SHP77 treated with DMSO at 0.1 percent for 48 hours (cell line): ENCODE data around the gene EXTL1.

Experiments used
- DNase-seq: peaks from one replicate; lab custom pipeline; 2025; lab: John Stamatoyannopoulos, UW

EXTL1 gene

GRCh38 chr1:26041978-26042377, 20.4 kb downstream of the EXTL1 start:
- DNase-seq: no peak

GRCh38 chr1:26043765-26044164, 22.2 kb downstream of the EXTL1 start:
- DNase-seq: no peak

- DNase-seq: no peak
Observed at GRCh38 chr1:26044414-26044813, 22.8 kb downstream of the EXTL1 start.

- no peak for DNase-seq
Observed at GRCh38 chr1:26044971-26045721, 23.6 kb downstream of the EXTL1 start.

GRCh38 chr1:26045722-26046245, 24.2 kb downstream of the EXTL1 start, which contains the start of gene SLC30A2:
Gene SLC30A2, minus strand, starts transcription at chr1:26046118. Its CDS starts 222 bp downstream, at chr1:26045896.
- no peak for DNase-seq

GRCh38 chr1:26046246-26047095, 24.9 kb downstream of the EXTL1 start:
- DNase-seq: no peak

GRCh38 chr1:26047278-26047874, 25.8 kb downstream of the EXTL1 start:
- DNase-seq: no peak

GRCh38 chr1:26049531-26050247, 28.1 kb downstream of the EXTL1 start:
- no peak for DNase-seq

GRCh38 chr1:26050248-26050640, 28.7 kb downstream of the EXTL1 start:
- DNase-seq: no peak

- DNase-seq: no peak
Observed at GRCh38 chr1:26053718-26054560, 32.4 kb downstream of the EXTL1 start.

GRCh38 chr1:26055041-26055440, 33.5 kb downstream of the EXTL1 start:
- DNase-seq: no peak

- no peak for DNase-seq
Observed at GRCh38 chr1:26057189-26057588, 35.6 kb downstream of the EXTL1 start.

GRCh38 chr1:26058052-26058595, 36.5 kb downstream of the EXTL1 start:
- no peak for DNase-seq

GRCh38 chr1:26059906-26060305, 38.3 kb downstream of the EXTL1 start:
- DNase-seq: no peak

GRCh38 chr1:26060832-26061574, 39.4 kb downstream of the EXTL1 start:
- no peak for DNase-seq

- no peak for DNase-seq
Observed at GRCh38 chr1:26064553-26064952, 43.0 kb downstream of the EXTL1 start.

- DNase-seq: no peak
Observed at GRCh38 chr1:26066160-26066559, 44.6 kb downstream of the EXTL1 start.

GRCh38 chr1:26066857-26067256, 45.3 kb downstream of the EXTL1 start:
- no peak for DNase-seq

- DNase-seq: no peak
Observed at GRCh38 chr1:26067432-26067911, 45.9 kb downstream of the EXTL1 start, which contains the start of gene TRIM63. Gene TRIM63, minus strand, starts transcription at chr1:26067630. Its CDS starts 136 bp downstream, at chr1:26067494.

- DNase-seq: no peak
Observed at GRCh38 chr1:26069941-26070295, 48.3 kb downstream of the EXTL1 start.
